Retinal pigment epithelial cell (primary cell): ENCODE measurements around the gene VSX2.

Source experiments
- DNase-seq: peaks from one replicate; pipeline ENCODE4 v3.0.0-alpha.2; 2010; ENCODE audit warnings: low read depth
- H3K4me3 ChIP-seq: 2 replicates; pipeline ENCODE4 v1.5.1; 2011; ENCODE audit warnings: mild to moderate bottlenecking, low read length, control low read depth, moderate library complexity
- CTCF ChIP-seq: conservative IDR thresholded peaks from 2 replicates; pipeline ENCODE4 v1.5.1; 2011; ENCODE audit warnings: low read depth, low read length, control low read depth, inconsistent platforms

The VSX2 gene

GRCh38 chr14:74221741-74222140 is 17.5 kb upstream of the VSX2 start:
- no peak overlapping the region for H3K4me3 ChIP-seq
- TF ChIP-seq CTCF = no peak

GRCh38 chr14:74223016-74223415 is 16.2 kb upstream of the VSX2 start:
- no peak for TF ChIP-seq CTCF
- DNase-seq = no peak
- no peak overlapping the region for H3K4me3 ChIP-seq

More at GRCh38 chr14:74221741-74222140, 17.5 kb upstream of the VSX2 start:
- DNase-seq = no peak

GRCh38 chr14:74231784-74232183 is 7.5 kb upstream of the VSX2 start:
- no peak for TF ChIP-seq CTCF
- no peak overlapping the region for H3K4me3 ChIP-seq
- no peak for DNase-seq

GRCh38 chr14:74235017-74235416 is 4.2 kb upstream of the VSX2 start:
- no peak for DNase-seq
- H3K4me3 ChIP-seq = no peak overlapping the region
- TF ChIP-seq CTCF = no peak

GRCh38 chr14:74237441-74237840 is 1.8 kb upstream of the VSX2 start:
- DNase-seq = no peak
- TF ChIP-seq CTCF = no peak
- no peak overlapping the region for H3K4me3 ChIP-seq

GRCh38 chr14:74239848-74240793 is 872 bp downstream of the VSX2 start:
- TF ChIP-seq CTCF = no peak
- DNase-seq = no peak
- H3K4me3 ChIP-seq = no peak overlapping the region
